NCI-H1417 treated with DMSO at 0.1 percent for 48 hours (cell line): ENCODE results near the gene PSEN2.

Experiments used
- DNase-seq: peaks from one replicate; lab custom pipeline; 2025; lab: John Stamatoyannopoulos, UW

Gene PSEN2

GRCh38 chr1:226886122-226886901 is 15.9 kb downstream of the PSEN2 start:
- no peak for DNase-seq

- no peak for DNase-seq
Observed at GRCh38 chr1:226887006-226887405, 16.6 kb downstream of the PSEN2 start.

- DNase-seq, result no peak
Observed at GRCh38 chr1:226888021-226888420, 17.6 kb downstream of the PSEN2 start.

DNA sequence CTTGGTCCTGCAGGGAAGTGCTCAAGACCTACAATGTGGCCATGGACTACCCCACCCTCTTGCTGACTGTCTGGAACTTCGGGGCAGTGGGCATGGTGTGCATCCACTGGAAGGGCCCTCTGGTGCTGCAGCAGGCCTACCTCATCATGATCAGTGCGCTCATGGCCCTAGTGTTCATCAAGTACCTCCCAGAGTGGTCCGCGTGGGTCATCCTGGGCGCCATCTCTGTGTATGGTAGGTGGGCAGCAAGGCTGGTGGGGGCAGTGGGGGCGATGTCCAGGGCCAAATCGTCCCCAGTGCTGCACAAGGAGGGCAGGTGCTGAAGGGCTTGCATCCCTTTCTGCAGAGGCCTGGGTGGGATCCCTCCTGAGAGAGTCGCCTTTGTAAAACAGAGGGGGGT is 18.4 kb downstream of the PSEN2 start:
- DNase-seq, result no peak

DNA sequence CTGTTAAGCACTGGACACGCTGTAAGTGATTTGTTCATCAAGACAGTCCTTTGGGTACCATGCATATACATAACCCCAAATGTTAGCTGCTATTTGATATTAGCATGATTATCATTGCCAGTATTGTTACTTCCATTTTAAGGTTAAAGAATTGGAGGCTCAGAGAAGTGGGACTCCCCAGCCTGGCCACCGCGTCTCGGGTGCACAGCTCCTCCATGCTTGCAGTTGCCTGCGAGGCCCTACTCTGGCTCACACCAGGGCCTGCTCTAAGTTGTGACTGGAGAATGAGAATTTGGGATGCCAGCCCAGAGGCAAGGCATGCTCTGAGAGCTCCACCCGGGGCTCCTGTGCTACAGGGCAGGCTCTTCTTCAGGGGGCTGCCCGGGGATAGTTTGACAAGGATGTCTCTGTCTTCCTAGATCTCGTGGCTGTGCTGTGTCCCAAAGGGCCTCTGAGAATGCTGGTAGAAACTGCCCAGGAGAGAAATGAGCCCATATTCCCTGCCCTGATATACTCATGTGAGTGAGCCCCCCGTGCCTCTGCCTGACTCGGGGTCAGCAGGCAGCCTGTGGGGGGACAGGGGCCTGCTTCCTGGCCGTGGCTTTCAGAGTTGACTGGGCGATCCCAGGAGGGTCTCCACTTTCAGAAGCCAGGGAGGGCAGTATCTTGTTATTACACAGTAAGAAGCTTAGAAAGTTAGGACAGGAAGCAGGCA is 19.4 kb downstream of the PSEN2 start:
- DNase-seq, result no peak

DNA sequence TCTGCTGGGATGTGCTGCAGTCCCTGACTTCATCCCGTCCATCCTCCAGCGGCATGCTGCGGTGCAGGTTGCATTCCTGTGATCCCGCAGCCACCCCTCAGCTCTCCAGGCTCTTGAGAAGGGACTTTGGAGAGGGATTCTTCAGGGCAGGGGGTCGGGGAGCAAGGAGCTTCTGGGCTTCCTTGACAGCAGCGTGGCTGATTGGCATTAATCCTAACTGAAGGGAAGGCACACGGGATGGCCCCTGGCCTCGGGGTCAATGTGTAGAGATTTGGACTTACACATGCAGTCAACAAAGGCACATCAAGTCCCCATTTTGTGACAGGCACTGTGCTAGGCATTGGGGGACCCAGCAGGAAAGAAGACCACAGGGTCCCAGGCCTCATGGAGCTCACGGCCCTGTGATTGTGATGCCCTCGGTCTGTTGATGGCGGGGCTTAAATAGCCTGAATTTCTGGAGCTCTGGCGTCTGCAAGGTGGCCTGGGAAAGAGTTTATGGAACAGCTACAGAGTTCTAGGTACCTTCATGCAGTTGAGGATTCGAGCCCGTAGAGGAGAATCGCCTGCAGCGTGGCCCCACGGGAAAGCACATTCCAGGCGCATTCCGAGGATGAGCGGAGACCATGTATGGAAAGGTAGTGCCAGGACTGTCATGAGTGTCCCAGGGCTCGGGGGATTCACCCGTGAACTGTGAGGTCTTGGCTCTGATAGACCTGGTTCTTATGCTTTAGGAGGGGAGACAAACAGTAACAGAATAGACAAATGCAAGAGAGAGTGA is 20.1 kb downstream of the PSEN2 start:
- DNase-seq, result no peak

DNA sequence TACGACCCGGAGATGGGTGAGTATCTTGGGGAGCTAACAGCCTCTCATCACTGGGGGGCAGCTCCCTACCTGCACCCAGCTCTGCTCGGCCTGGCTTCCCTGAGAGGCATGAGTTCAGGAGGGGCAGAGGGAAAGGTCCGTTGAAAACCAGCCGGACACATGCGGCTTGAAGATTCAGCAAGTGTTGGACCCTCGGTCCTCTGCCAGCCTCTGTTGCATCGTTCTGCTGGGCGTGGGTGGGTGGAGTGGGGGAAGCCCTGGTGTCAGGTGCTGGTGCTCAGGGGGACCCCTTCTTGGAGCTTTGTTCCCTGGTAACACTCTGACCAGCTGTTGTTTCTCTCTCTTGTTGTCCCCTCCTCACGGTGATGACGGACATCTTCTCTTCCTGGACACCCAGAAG is 20.9 kb downstream of the PSEN2 start:
- DNase-seq, result no peak

DNA sequence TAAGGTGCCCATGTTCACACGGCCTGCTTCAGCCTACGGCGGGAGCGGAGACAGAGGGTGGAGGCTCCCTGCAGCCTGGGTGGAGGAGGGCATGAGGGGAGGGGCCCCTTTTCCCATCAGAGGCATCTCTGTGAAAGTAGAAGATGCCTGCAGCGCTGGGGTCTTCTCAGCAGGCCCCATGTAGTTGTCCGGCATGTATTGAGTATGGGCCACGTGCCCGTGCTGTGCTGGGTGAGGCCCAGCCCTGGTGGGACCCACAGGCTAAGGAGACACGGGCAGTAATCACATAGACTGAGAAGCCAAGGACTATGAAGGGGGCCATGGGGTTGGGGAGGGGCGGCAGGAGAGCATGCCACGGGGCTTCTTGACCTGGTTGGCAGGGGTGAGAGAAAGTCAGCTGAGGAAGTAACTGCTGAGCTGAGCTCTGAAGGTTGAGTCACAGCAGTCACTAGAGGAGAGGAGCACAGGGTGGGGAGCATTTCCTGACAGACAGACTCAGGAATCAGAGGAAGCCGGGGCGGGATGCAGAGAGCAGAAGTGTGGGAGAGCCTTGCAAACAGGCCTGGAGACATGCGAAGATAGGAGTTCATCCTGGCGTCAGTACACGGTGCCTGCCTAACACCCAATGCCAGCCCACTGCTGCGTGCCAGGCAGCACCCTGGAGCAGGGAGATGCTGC is 21.6 kb downstream of the PSEN2 start:
- no peak for DNase-seq

DNA sequence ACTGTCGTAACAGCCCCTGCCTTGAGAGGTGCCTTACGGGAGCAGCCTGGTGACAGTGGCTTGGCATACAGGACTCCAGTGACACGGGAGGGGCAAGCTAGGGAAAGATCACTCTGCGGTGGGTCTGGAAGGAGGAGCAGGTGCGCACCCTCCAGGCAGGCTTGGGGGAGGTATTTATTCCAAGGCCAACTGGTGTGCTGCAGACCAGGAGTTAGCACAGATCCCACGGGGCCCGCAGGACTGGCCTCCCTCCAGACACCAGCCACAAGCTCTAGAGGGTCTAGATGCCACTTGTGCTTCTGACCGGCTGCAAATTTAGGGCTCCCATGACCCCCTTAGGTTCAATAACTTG is 22.1 kb downstream of the PSEN2 start:
- no peak for DNase-seq

GRCh38 chr1:226893936-226894335 is 23.5 kb downstream of the PSEN2 start:
- DNase-seq, result no peak

DNA sequence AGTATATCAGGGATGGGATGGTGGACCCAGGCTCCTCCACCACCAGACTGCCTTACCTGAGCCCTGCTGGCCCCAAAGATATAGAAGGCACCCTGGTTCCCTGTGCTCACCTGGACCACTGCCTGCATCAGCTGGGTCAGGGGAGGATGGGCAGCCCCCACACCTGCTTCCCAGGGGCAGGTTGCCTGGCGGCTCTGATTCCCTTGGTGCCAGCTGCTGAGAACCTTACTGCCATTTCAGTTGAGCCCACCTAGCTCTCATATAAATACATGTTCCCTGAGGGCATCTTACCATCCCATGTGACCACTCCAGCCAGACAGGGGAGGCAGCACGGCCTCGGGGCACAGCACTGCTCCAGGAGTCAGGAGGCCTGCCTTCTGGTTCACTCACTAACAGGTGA is 24.4 kb downstream of the PSEN2 start:
- no peak for DNase-seq

DNA sequence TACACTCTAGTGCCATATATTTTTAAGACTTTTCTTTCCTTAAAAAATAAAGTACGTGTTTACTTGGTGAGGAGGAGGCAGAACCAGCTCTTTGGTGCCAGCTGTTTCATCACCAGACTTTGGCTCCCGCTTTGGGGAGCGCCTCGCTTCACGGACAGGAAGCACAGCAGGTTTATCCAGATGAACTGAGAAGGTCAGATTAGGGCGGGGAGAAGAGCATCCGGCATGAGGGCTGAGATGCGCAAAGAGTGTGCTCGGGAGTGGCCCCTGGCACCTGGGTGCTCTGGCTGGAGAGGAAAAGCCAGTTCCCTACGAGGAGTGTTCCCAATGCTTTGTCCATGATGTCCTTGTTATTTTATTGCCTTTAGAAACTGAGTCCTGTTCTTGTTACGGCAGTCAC is 25.2 kb downstream of the PSEN2 start:
- DNase-seq, result no peak

GRCh38 chr1:226898246-226898645 is 27.8 kb downstream of the PSEN2 start:
- DNase-seq, result no peak

DNA sequence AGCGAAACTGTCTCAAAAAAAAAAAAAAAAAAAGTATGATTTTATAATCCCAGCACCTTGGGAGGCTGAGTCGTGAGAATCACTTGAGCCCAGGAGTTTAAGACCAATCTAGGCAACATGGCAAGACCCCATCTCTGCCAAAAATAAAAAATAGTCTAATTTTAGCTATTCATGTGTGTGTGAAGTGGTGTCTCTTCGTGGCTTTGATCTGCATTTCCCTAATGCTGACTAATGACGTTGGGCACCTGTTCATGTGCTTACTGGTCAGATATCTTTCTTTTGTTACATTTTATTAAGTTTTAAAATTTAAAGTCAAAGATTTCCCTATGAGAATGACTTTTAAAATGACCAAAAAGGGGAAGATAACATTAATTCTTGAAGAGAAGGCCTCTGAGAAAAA is 31.0 kb downstream of the PSEN2 start:
- no peak for DNase-seq

DNA sequence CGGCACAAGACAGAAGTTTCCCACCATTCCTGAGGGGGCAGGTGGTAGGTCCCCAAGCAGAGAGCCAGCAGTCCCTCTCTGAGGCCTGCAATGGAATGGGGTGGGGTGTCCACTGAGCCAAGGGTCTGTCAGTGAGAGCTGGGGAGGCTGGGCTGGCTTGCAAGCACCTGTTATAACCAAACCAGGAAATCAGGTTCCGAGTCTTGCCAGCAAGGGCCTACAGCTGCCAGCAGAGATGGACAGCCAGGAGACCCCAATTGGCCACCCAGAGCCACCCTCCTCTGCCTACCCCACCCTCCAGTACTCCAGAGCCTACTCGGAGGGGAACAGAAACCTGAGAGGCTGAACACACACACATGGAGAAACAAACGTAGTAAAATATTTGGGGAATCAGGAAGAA is 32.2 kb downstream of the PSEN2 start:
- no peak for DNase-seq

- no peak for DNase-seq
Observed at GRCh38 chr1:226903819-226904716, 33.7 kb downstream of the PSEN2 start.

DNA sequence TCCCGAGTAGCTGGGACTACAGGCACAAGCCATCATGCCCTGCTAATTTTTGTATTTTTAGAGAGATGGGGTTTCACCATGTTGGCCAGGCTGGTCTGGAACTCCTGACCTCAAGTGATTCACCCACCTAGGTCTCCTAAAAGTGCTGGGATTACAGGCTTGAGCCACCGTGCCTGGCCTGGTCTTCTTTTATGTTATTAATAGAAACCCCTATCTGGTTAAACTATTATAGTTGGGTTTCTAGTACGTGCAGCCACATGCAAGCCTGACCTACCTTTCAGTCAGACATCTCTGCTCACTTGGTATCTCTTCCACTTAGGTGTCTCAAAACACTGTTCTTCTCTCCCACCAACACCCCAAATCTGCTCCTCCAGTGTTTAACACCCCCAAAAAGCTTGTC is 34.4 kb downstream of the PSEN2 start:
- DNase-seq, result no peak

DNA sequence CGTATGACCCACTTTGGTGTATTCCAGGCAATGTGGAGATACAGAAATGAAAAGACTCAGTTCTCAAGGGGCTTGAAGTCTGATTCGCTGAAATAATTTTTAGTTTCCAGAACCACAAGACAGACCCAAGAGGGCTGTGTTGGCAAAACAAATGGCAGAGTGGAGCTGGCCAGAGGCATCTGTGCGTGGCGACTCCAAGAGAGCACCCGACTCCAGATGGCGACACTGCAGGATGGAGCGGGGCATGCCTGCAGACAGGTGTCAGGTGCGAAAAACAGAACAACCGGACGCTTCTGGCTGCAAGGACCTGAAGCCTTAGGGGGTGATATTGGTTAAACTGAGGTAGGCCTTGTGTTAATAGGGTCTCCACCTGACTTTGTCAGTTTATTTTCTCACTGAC is 38.0 kb downstream of the PSEN2 start:
- no peak for DNase-seq

DNA sequence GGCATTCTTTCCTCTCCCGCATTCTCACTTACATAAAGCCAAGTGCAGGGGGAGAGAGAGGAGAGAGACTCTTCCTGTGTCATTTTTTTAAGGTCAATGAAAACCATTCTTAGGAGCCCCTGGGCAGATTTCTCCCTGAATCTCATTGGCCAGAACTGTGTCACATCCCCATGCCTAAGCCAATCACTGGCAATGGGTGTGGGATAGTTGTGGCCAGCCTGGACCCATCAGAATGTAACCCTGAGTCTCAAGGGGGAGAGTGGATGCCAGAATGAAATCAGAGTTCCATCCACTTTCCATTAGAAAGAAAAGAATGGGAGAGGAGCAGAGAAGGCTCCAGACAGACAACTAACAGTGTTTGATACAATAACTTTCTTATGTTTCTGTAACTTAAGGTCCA is 38.5 kb downstream of the PSEN2 start:
- no peak for DNase-seq

DNA sequence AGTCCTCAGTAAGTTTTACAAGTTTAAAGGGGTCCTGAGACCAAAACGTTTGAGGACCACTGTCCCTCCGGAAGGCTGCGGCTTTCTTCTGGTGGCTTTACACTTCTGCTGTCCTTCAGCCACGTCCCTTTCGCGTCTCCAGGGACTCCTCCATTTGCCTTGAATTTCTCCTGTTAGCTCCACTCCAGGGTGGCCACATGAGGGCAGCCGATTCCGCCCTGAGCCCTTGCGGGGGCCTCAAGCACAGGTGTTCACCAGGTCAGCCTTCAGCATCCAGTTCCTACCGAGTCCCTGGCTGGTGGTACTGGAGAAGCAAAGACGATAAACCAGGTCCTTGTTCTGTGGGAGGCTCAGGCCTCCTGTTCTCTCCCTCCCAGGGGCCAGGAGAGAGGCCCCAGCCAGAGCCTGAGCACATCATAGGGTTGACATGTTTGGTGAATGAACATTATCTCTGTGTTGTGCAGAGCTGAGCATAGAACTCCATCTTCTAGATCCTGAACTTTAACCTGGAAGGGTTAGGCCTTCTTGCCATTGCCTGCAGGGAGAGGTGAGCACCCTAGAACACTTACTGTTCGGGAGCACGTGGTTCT is 42.3 kb downstream of the PSEN2 start:
- no peak for DNase-seq

- DNase-seq, result no peak
Observed at GRCh38 chr1:226915672-226915995, 45.2 kb downstream of the PSEN2 start.
